ENCODE results near the gene RHBDD1.

RHBDD1 gene

GRCh38 chr2:226999661-227000060 lies 163.8 kb downstream of the RHBDD1 start:
- Histone ChIP-seq H3K9me3 (ENCODE audit: control insufficient read depth, insufficient read depth, low read length) (0 out of 2 replicates have a peak, but pooled peaks cover 4% of the 10 kb centered on the region), H3K4me1 (ENCODE audit: insufficient read depth, low read length) (no peaks in the 10 kb centered on the region), H3K36me3 (ENCODE audit: insufficient read depth, low read length) (no peaks in the 10 kb centered on the region; the same call in 1 of the 2 replicates), H3K9ac (ENCODE audit: low read depth, low read length) (no peak overlapping the region)

- H3K4me1 ChIP-seq (ENCODE audit: insufficient read depth, low read length), result no peaks in the 10 kb centered on the region
- no peaks in the 10 kb centered on the region; the same call in 1 of the 2 replicates for H3K36me3 ChIP-seq (ENCODE audit: insufficient read depth, low read length)
- H3K9ac ChIP-seq (ENCODE audit: low read depth, low read length), result no peak overlapping the region
- 0 out of 2 replicates have a peak, but pooled peaks cover 4% of the 10 kb centered on the region for H3K9me3 ChIP-seq (ENCODE audit: control insufficient read depth, insufficient read depth, low read length)
Measured at GRCh38 chr2:227000123-227000522, 164.3 kb downstream of the RHBDD1 start.

GRCh38 chr2:227004482-227004881 lies 168.6 kb downstream of the RHBDD1 start:
- H3K4me1 ChIP-seq (ENCODE audit: insufficient read depth, low read length), result no peaks in the 10 kb centered on the region
- 0 out of 2 replicates have a peak, but pooled peaks cover 4% of the 10 kb centered on the region for H3K9me3 ChIP-seq (ENCODE audit: control insufficient read depth, insufficient read depth, low read length)
- H3K36me3 ChIP-seq (ENCODE audit: insufficient read depth, low read length), result no peaks in the 10 kb centered on the region; the same call in 1 of the 2 replicates
- no peak overlapping the region for H3K9ac ChIP-seq (ENCODE audit: low read depth, low read length)

GRCh38 chr2:227006189-227006897 lies 170.5 kb downstream of the RHBDD1 start:
- Histone ChIP-seq H3K9ac (ENCODE audit: low read depth, low read length) (no peak overlapping the region), H3K4me1 (ENCODE audit: insufficient read depth, low read length) (no peaks in the 10 kb centered on the region), H3K36me3 (ENCODE audit: insufficient read depth, low read length) (no peaks in the 10 kb centered on the region; the same call in 1 of the 2 replicates), H3K9me3 (ENCODE audit: control insufficient read depth, insufficient read depth, low read length) (no peaks in the 10 kb centered on the region)

- H3K9me3 ChIP-seq (ENCODE audit: control insufficient read depth, insufficient read depth, low read length), result no peaks in the 10 kb centered on the region
- H3K4me1 ChIP-seq (ENCODE audit: insufficient read depth, low read length), result no peaks in the 10 kb centered on the region
- H3K36me3 ChIP-seq (ENCODE audit: insufficient read depth, low read length), result no peaks in the 10 kb centered on the region
- H3K9ac ChIP-seq (ENCODE audit: low read depth, low read length), result no peak overlapping the region
Measured at GRCh38 chr2:227007148-227007547, 171.3 kb downstream of the RHBDD1 start.

- Histone ChIP-seq H3K9me3 (ENCODE audit: control insufficient read depth, insufficient read depth, low read length) (no peaks in the 10 kb centered on the region), H3K36me3 (ENCODE audit: insufficient read depth, low read length) (no peaks in the 10 kb centered on the region), H3K9ac (ENCODE audit: low read depth, low read length) (no peak overlapping the region), H3K4me1 (ENCODE audit: insufficient read depth, low read length) (no peaks in the 10 kb centered on the region)
Measured at GRCh38 chr2:227007940-227008339, 172.1 kb downstream of the RHBDD1 start.

GRCh38 chr2:227010433-227010832 lies 174.6 kb downstream of the RHBDD1 start:
- no peaks in the 10 kb centered on the region for H3K4me1 ChIP-seq (ENCODE audit: insufficient read depth, low read length)
- H3K9ac ChIP-seq (ENCODE audit: low read depth, low read length), result no peak overlapping the region
- H3K9me3 ChIP-seq (ENCODE audit: control insufficient read depth, insufficient read depth, low read length), result no peaks in the 10 kb centered on the region
- no peaks in the 10 kb centered on the region for H3K36me3 ChIP-seq (ENCODE audit: insufficient read depth, low read length)

- H3K9ac ChIP-seq (ENCODE audit: low read depth, low read length), result no peak overlapping the region
- no peaks in the 10 kb centered on the region for H3K4me1 ChIP-seq (ENCODE audit: insufficient read depth, low read length)
- no peaks in the 10 kb centered on the region for H3K36me3 ChIP-seq (ENCODE audit: insufficient read depth, low read length)
- H3K9me3 ChIP-seq (ENCODE audit: control insufficient read depth, insufficient read depth, low read length), result no peaks in the 10 kb centered on the region
Measured at GRCh38 chr2:227013330-227013729, 177.5 kb downstream of the RHBDD1 start.

- no peaks in the 10 kb centered on the region for H3K4me1 ChIP-seq (ENCODE audit: insufficient read depth, low read length)
- no peak overlapping the region for H3K9ac ChIP-seq (ENCODE audit: low read depth, low read length)
- no peaks in the 10 kb centered on the region for H3K9me3 ChIP-seq (ENCODE audit: control insufficient read depth, insufficient read depth, low read length)
- H3K36me3 ChIP-seq (ENCODE audit: insufficient read depth, low read length), result no peaks in the 10 kb centered on the region
Measured at GRCh38 chr2:227013881-227014280, 178.0 kb downstream of the RHBDD1 start.

- no peak overlapping the region for H3K9ac ChIP-seq (ENCODE audit: low read depth, low read length)
Measured at GRCh38 chr2:227016894-227017293, 181.0 kb downstream of the RHBDD1 start.

GRCh38 chr2:227020416-227020815 lies 184.6 kb downstream of the RHBDD1 start:
- no peak overlapping the region for H3K9ac ChIP-seq (ENCODE audit: low read depth, low read length)
- H3K4me1 ChIP-seq (ENCODE audit: insufficient read depth, low read length), result no peaks in the 10 kb centered on the region
- H3K36me3 ChIP-seq (ENCODE audit: insufficient read depth, low read length), result no peaks in the 10 kb centered on the region
- H3K9me3 ChIP-seq (ENCODE audit: control insufficient read depth, insufficient read depth, low read length), result no peaks in the 10 kb centered on the region

More at GRCh38 chr2:227016894-227017293, 181.0 kb downstream of the RHBDD1 start:
- H3K4me1 ChIP-seq (ENCODE audit: insufficient read depth, low read length), result no peaks in the 10 kb centered on the region
- no peaks in the 10 kb centered on the region for H3K9me3 ChIP-seq (ENCODE audit: control insufficient read depth, insufficient read depth, low read length)
- no peaks in the 10 kb centered on the region for H3K36me3 ChIP-seq (ENCODE audit: insufficient read depth, low read length)

- H3K4me1 ChIP-seq (ENCODE audit: insufficient read depth, low read length), result no peaks in the 10 kb centered on the region
- H3K36me3 ChIP-seq (ENCODE audit: insufficient read depth, low read length), result no peaks in the 10 kb centered on the region
- H3K9me3 ChIP-seq (ENCODE audit: control insufficient read depth, insufficient read depth, low read length), result no peaks in the 10 kb centered on the region
- no peak overlapping the region for H3K9ac ChIP-seq (ENCODE audit: low read depth, low read length)
Measured at GRCh38 chr2:227022608-227023007, 186.8 kb downstream of the RHBDD1 start.

GRCh38 chr2:227025510-227025909 lies 189.7 kb downstream of the RHBDD1 start:
- no peaks in the 10 kb centered on the region for H3K9me3 ChIP-seq (ENCODE audit: control insufficient read depth, insufficient read depth, low read length)
- no peak overlapping the region for H3K9ac ChIP-seq (ENCODE audit: low read depth, low read length)
- H3K36me3 ChIP-seq (ENCODE audit: insufficient read depth, low read length), result no peaks in the 10 kb centered on the region
- no peaks in the 10 kb centered on the region for H3K4me1 ChIP-seq (ENCODE audit: insufficient read depth, low read length)

- H3K9me3 ChIP-seq (ENCODE audit: control insufficient read depth, insufficient read depth, low read length), result no peaks in the 10 kb centered on the region
- H3K36me3 ChIP-seq (ENCODE audit: insufficient read depth, low read length), result no peaks in the 10 kb centered on the region
- H3K9ac ChIP-seq (ENCODE audit: low read depth, low read length), result no peak overlapping the region
- no peaks in the 10 kb centered on the region for H3K4me1 ChIP-seq (ENCODE audit: insufficient read depth, low read length)
Measured at GRCh38 chr2:227029426-227030105, 193.7 kb downstream of the RHBDD1 start.

- Histone ChIP-seq H3K36me3 (ENCODE audit: insufficient read depth, low read length) (no peaks in the 10 kb centered on the region), H3K4me1 (ENCODE audit: insufficient read depth, low read length) (no peaks in the 10 kb centered on the region)
Measured at GRCh38 chr2:227030789-227031188, 194.9 kb downstream of the RHBDD1 start.

More at GRCh38 chr2:227030789-227031188, 194.9 kb downstream of the RHBDD1 start:
- no peak overlapping the region for H3K9ac ChIP-seq (ENCODE audit: low read depth, low read length)
- no peaks in the 10 kb centered on the region for H3K9me3 ChIP-seq (ENCODE audit: control insufficient read depth, insufficient read depth, low read length)

Data from ES-I3 (cell line).